Activated T-cell treated with anti-CD3 and anti-CD28 coated beads for 48 hours (primary cell): ENCODE data around the gene NRP1.

Experiments used
- DNase-seq: peaks from one replicate; pipeline ENCODE4 v3.0.0-alpha.2; 2020; ENCODE audit warnings: low read depth

NRP1 gene

GRCh38 chr10:33212061-33212748, 122.3 kb downstream of the NRP1 start:
- DNase-seq, result no peak

DNA sequence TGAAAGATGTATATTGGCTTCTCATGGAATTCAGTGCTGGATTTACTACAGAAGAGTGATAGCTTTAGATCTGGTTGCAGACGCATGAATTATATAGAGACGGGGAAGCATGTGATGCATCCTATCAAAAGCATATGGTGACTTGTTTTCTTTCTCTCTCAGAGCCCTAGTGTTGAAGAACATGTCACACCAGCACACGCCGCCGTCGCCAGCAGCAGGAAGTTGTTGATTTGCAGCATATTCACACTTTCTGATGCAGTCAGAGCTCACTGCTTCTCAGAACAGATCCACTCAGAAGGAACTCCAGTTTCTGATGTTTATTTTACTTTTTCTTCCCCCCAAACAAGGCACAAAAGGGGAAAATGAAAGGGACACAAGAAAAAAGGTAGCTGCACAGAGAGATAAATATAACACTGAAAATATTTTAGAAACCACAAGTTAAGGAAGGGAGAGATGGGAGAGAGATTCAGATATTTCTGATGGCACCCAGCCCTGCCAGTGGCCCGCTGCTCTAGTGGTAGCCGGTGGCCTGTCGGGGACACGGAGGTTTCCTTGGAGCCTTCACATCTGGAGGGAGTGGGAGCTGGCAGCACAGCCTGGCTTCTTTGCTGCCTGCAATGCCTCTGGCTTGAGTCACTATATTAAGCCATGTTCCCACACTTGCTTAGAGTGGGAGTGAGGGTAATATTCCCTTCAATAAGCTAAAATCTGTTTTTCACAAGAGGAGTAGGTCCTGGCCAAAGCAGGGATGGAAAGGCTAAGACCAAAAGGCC, 123.2 kb downstream of the NRP1 start:
- DNase-seq, result peak; percentile 2

DNA sequence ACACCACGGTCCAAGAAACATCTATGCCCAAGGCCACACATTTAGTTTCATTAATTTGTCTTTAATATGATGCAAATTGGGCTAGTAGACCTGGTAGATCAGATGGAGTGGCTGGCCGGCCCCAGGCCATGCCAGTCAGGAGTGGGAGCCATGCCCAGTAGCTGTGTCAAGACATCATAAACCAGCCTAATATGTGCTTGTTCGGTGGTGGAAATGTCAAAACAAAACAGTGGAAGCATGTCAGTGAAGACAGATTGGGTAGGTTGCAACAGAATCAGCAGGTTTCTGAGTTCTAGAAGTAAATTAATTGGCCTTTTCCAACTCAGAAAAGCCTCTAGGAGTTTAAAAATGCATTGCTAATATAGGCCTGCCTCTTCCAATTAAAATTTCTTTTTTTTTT, 124.7 kb downstream of the NRP1 start:
- no peak for DNase-seq

DNA sequence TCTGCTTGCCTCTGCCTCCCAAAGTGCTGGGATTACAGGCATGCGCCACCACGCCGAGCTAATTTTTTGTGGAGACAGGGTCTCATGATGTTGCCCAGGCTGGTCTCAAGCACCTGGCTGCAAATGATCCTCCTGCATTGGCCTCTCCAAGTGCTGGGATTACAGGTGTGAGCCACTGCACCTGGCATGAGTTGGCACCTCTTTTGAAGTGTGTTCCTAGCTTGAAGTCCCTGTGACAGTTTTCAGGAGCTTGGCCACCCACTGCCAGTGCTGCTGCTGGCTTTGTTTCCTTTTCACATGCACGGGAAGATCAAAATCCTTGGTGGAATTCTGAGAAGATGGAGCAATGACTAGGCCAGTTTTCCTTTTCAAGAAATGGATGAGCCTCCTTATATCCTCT, 126.3 kb downstream of the NRP1 start:
- DNase-seq, result no peak

- DNase-seq, result no peak
Measured at GRCh38 chr10:33204031-33204430, 130.4 kb downstream of the NRP1 start.

- no peak for DNase-seq
Measured at GRCh38 chr10:33201971-33202370, 132.5 kb downstream of the NRP1 start.

GRCh38 chr10:33201056-33201780, 133.2 kb downstream of the NRP1 start:
- DNase-seq, result no peak

DNA sequence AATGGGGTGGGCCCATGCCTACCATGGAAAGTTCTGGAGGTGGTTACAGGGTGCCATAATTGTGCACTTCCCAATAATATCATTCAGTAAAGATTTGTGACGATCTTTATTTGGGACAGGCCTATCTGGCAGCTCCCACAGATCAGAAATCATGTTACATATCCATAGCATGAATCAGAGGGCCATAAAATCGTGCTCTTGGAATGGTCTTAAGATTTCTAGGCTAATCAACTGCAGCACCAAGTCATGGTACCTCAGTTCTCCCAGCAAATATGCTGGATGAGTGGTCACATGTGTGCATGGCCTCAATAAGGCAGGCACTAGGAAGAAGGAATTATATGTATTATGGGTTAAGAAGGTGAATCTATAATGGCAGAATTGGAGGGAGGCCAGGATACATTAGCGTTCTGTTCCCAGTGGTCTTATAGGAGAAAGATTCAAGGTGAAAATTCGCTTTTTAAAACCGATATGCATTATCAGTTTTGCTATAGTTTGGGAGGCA, 134.7 kb downstream of the NRP1 start:
- no peak for DNase-seq

DNA sequence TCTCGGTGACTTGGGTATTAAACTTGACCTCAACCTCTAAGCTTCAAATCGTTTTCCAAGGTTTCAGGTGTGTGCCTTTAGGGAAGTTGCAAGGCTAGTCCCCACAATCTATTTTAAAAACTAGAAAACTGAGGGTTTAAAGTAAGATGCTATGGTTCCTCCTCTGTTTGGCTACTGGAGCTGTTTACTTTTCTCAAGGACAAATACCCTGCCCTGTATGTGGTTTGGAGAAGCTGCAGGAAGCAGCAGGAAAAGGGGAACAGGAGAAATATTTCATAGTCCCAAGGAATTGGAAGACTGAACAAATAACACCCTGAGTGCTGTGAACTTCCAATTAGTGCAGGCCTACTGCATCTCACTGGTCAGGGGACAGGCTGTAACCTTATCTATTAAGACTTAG, 135.9 kb downstream of the NRP1 start:
- DNase-seq, result no peak

DNA sequence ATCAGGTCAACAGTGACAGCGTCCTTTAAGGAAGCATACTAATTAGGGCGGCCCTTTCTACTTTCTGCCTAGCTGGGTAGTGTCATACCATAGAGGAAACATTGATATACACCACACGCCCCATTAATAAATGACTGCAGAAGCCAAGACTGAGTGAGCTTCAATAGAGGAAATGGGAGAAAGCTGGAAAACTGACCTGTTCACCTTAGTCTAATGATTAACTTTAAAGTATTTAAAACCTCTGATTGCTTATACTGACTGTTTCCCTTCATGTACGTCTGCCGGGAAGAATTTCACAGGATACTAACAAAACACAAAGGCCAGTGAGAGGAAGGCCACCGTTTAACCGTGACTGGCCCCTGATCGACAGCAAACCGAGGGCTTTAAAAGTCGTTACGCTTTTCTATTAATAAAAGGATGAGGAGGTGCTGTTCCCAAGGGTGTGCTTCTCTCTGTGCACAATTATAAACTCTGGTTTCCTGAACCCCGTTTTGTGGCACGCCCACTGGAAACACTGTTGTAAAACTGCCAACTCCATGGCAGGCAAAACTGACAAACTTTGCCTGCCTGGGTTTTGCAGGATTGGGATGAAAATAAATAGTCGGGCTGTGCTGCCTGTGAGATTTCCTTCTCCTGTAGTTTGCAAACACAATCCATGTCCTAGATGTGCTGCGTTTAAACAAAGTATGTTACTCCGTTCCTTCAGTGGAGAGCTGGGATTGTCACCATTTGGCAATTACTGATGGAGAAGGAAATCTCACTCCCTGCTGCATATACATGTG, 137.6 kb downstream of the NRP1 start:
- DNase-seq, result no peak

GRCh38 chr10:33196377-33196706, 138.1 kb downstream of the NRP1 start:
- no peak for DNase-seq

DNA sequence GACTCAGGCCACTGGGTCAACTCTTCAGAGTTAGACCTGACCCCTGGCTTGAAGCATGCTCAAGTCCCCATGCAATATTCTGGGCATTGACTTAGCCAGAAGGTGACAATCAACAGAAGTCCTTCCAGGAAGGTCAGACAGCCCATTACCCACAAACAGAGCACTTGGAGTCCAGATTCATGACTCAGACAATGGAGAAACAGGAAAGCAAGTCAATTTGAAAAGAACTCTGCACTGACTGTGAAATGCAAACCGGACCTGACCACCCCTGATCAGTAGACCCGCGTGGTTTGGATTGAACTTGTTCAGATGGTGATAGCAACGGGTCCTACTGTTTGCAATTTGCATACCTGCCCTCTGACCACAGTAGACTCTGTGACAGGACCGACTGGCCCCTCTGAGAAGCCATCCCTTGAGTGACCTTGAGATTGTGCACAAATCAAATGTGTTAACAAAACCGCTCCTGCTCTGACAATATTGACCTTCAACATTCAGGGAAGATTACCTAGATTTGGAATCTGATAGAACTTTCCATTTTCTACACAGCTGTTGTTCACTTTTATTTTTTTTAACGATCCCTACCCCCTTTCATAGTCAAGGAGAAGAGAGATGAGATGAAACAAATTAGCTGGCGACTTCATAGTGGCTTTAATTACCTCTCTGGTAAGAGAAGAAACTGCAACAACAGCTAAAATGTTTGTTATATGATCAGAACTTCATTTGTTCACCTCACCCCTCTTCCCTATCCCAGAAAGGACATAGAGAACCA, 138.7 kb downstream of the NRP1 start:
- no peak for DNase-seq

GRCh38 chr10:33193701-33194521, 140.6 kb downstream of the NRP1 start:
- DNase-seq, result no peak

GRCh38 chr10:33193057-33193700, 141.3 kb downstream of the NRP1 start:
- DNase-seq, result peak; percentile 54

DNA sequence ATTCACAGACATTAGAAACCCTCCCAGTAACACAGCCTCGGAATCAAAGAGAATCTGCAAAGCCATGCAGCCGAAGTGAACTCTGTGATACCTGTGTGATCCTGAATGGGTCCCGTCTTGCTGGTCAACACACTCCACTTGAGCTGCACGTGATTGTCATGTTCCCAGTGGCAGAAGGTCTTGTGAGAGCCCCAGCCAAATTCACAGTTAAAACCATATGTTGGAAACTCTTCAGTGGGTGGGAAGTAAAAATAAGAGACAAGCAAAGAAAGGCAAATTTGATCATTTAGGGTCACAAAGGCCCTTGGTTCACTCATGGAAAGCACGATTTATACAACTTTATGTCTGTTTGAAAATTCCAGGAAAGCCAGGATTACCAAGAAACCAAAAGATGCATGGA, 142.3 kb downstream of the NRP1 start:
- DNase-seq, result no peak

GRCh38 chr10:33190406-33190805, 144.1 kb downstream of the NRP1 start:
- DNase-seq, result no peak

DNA sequence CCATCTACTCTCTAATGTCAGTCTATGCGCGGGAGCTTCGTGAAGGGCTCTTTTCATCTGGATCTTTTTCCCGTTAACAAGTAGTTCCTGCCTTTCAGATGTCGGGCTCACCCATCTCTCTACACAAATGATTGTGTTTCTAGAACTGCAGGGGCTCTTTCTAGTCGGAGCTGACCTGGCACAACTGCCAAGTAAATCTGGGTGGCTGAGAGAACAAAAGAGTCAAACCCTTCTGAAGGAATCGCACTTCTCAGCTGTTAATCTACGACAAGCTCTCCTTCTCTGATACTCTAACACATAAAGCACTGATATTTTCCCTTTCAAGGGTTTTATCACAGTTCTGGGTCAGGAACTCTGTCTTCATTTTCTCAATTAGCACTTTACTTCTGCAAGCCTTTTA, 144.7 kb downstream of the NRP1 start:
- no peak for DNase-seq

DNA sequence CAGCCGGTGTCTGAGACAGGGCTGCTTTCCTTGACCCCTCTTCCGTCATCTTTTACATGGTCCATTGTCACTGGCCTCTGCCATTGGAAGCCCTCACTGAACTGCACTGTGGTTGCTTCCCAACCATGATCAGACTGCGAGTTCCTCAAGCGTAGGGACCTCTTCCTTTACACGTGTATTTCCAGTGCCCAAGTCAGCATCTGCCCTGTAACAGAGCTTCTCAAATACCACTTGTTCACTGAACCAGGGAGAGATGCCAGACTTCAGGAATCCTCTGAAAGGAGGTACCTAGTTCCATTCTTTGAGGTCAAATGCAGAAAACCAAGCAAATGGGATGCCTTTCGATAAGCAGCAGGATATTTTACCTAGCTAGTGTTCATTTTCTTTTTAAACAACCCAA, 145.1 kb downstream of the NRP1 start:
- DNase-seq, result no peak

- DNase-seq, result no peak
Measured at GRCh38 chr10:33187427-33187999, 147.0 kb downstream of the NRP1 start.

DNA sequence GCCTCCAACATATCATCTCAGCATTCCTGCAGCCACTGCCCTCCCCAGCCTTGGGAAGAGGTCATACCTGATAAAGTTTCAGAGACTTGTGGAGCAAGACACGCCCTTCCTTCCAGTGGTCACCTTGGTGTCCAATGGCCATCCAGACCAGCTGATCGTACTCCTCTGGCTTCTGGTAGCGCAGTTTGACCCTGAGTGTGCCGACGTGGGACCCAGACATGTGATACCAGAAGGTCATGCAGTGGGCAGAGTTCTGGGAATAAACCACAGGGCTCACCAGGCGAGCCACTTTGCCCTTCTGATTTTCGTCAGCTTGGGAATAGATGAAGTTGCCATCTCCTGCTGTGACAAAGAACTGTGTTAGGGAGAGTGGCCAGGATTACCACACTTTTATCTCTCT, 148.3 kb downstream of the NRP1 start:
- DNase-seq, result no peak
